ENCODE data around the gene RXFP1. TPM values are rescaled to one million over a fixed set of nuclear protein-coding genes. Genes with fewer than 3 reads are reported as not detected.

Gene RXFP1
- total RNA-seq, 1 experiment from 2014 or later, result not detected

DNA sequence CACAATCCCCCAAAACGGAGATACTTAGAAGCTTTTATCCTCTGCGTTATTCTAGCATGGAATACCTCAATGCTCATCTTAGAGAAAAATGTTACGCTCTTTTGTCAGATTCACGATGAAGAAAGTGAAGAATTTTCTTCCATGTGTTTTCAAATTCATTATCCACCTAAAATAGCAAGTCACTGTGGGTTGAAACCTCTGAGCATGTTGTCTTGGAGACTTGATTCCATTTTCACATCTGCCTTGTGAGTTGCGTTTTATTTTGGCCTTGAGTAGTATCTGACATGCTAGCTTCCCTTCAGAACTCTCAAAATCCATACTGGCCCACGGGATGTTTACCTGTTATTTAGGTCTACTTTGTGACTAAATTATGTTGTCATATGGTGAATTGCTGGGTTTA is 83.7 kb downstream of the RXFP1 start:
- in situ Hi-C loops (cut with HindIII; ENCODE audit: low pct_unique_long_range_greater_than_20kb, low sequenced_read_pairs) (no loop called here), intact Hi-C loops (cut with micrococcal nuclease; ENCODE audit: unreplicated experiment) (no loop called here)
- TF ChIP-seq, protein P1, sequence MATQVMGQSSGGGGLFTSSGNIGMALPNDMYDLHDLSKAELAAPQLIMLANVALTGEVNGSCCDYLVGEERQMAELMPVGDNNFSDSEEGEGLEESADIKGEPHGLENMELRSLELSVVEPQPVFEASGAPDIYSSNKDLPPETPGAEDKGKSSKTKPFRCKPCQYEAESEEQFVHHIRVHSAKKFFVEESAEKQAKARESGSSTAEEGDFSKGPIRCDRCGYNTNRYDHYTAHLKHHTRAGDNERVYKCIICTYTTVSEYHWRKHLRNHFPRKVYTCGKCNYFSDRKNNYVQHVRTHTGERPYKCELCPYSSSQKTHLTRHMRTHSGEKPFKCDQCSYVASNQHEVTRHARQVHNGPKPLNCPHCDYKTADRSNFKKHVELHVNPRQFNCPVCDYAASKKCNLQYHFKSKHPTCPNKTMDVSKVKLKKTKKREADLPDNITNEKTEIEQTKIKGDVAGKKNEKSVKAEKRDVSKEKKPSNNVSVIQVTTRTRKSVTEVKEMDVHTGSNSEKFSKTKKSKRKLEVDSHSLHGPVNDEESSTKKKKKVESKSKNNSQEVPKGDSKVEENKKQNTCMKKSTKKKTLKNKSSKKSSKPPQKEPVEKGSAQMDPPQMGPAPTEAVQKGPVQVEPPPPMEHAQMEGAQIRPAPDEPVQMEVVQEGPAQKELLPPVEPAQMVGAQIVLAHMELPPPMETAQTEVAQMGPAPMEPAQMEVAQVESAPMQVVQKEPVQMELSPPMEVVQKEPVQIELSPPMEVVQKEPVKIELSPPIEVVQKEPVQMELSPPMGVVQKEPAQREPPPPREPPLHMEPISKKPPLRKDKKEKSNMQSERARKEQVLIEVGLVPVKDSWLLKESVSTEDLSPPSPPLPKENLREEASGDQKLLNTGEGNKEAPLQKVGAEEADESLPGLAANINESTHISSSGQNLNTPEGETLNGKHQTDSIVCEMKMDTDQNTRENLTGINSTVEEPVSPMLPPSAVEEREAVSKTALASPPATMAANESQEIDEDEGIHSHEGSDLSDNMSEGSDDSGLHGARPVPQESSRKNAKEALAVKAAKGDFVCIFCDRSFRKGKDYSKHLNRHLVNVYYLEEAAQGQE (IDR thresholded peaks at IDR 0.05; ENCODE audit: insufficient read depth in 1 of 2, low read depth in 2 of 2, low read length in 1 of 2), result no peak
- no peak for TF ChIP-seq TCF7L2 (IDR thresholded peaks at IDR 0.05; ENCODE audit: low read depth, low read length)
- TF ChIP-seq POLR2AphosphoS5 (IDR thresholded peaks at IDR 0.05; ENCODE audit: low read depth, low read length), result no peak
- no peak for TF ChIP-seq SIN3A (IDR thresholded peaks at IDR 0.05; ENCODE audit: borderline replicate concordance, insufficient read depth, low read depth, low read length)
- TF ChIP-seq, protein P2, sequence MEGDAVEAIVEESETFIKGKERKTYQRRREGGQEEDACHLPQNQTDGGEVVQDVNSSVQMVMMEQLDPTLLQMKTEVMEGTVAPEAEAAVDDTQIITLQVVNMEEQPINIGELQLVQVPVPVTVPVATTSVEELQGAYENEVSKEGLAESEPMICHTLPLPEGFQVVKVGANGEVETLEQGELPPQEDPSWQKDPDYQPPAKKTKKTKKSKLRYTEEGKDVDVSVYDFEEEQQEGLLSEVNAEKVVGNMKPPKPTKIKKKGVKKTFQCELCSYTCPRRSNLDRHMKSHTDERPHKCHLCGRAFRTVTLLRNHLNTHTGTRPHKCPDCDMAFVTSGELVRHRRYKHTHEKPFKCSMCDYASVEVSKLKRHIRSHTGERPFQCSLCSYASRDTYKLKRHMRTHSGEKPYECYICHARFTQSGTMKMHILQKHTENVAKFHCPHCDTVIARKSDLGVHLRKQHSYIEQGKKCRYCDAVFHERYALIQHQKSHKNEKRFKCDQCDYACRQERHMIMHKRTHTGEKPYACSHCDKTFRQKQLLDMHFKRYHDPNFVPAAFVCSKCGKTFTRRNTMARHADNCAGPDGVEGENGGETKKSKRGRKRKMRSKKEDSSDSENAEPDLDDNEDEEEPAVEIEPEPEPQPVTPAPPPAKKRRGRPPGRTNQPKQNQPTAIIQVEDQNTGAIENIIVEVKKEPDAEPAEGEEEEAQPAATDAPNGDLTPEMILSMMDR (IDR thresholded peaks at IDR 0.05), result no peak
- no peaks in the 10 kb centered on the region for H3K36me3 ChIP-seq (ENCODE audit: control insufficient read depth, insufficient read depth, low read length)
- H3K9me3 ChIP-seq (ENCODE audit: control insufficient read depth, insufficient read depth, low read depth, low read length), result no peaks in the 10 kb centered on the region
- no peaks in the 10 kb centered on the region for H3K27me3 ChIP-seq (ENCODE audit: control insufficient read depth, insufficient read depth, low read length)
- ChIA-PET POLR2A (no interaction called here), CTCF (no interaction called here)
- ATAC-seq, result no peak
- no TSS peak for BruUV-seq (replicated peaks)
- no peak for DNase-seq (ENCODE audit: low read depth, low spot score)
- no peaks in the 10 kb centered on the region for H3K4me1 ChIP-seq (ENCODE audit: control insufficient read depth, insufficient read depth, low read length)
- no peak overlapping the region for H3K4me3 ChIP-seq (ENCODE audit: low read depth in 2 of 2, low read length in 2 of 2)
- H3K27ac ChIP-seq (ENCODE audit: low read length), result no peak overlapping the region

DNA sequence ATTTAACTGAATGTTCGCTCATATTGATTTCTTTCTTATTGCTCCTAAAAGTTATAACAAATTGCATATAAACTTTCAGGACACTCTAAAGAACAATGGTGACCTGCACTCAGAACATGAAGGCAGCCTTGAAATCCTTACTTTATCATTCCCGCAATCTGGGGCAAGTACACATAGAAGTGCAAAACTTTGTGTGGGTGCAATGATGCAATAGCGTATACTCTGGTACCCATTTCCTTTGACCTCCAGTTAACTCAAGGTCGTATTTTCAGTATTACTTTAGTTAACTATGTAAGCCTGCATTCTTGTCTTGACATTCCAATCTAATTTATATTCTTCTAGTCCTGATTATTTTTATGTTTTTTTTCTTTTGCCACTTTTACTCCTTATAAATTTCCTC is 85.3 kb downstream of the RXFP1 start:
- no peak for DNase-seq (ENCODE audit: low read depth, low spot score)
- Histone ChIP-seq H3K27me3 (ENCODE audit: control insufficient read depth, insufficient read depth, low read length) (no peaks in the 10 kb centered on the region), H3K4me3 (ENCODE audit: low read depth in 2 of 2, low read length in 2 of 2) (no peak overlapping the region), H3K36me3 (ENCODE audit: control insufficient read depth, insufficient read depth, low read length) (no peaks in the 10 kb centered on the region), H3K9me3 (ENCODE audit: control insufficient read depth, insufficient read depth, low read depth, low read length) (no peaks in the 10 kb centered on the region), H3K27ac (ENCODE audit: low read length) (no peak overlapping the region), H3K4me1 (ENCODE audit: control insufficient read depth, insufficient read depth, low read length) (no peaks in the 10 kb centered on the region)
- in situ Hi-C loops (cut with HindIII; ENCODE audit: low pct_unique_long_range_greater_than_20kb, low sequenced_read_pairs) (no loop called here), intact Hi-C loops (cut with micrococcal nuclease; ENCODE audit: unreplicated experiment) (no loop called here)
- ATAC-seq, result no peak
- CTCF ChIA-PET, result no interaction called here
- no TSS peak for BruUV-seq (replicated peaks)
- TF ChIP-seq, protein P1 (IDR thresholded peaks at IDR 0.05; ENCODE audit: insufficient read depth in 1 of 2, low read depth in 2 of 2, low read length in 1 of 2), result no peak
- TF ChIP-seq SIN3A (IDR thresholded peaks at IDR 0.05; ENCODE audit: borderline replicate concordance, insufficient read depth, low read depth, low read length), result no peak
- TF ChIP-seq TCF7L2 (IDR thresholded peaks at IDR 0.05; ENCODE audit: low read depth, low read length), result no peak
- TF ChIP-seq, protein P2 (IDR thresholded peaks at IDR 0.05), result no peak
- TF ChIP-seq POLR2AphosphoS5 (IDR thresholded peaks at IDR 0.05; ENCODE audit: low read depth, low read length), result no peak
- POLR2A ChIA-PET, result no interaction called here
